ENCODE results near the gene LTC4S. TPM values are rescaled to one million over a fixed set of nuclear protein-coding genes. Genes with fewer than 3 reads are reported as not detected.

The LTC4S gene
- total and polyA plus RNA-seq, 9 of the 15 experiments (the other 6 are each of a cell fraction or from before 2014, with no cell fraction given): 0.17 to 0.77 (median 0.75) TPM; not detected in 6

GRCh38 chr5:179818746-179819295 is 25.0 kb downstream of the LTC4S start (continued):
- no peak for TF ChIP-seq ZNF551 (CRISPR knock-in tag; IDR thresholded peaks at IDR 0.05)
- TF ChIP-seq ZNF174 (CRISPR knock-in tag; IDR thresholded peaks at IDR 0.05): no peak
- peak in 1 of 2 experiments; percentile 76; a peak in 3 of 4 replicates for TF ChIP-seq HDAC1 (IDR thresholded peaks at IDR 0.05)
- TF ChIP-seq RBM25 (IDR thresholded peaks at IDR 0.05; ENCODE audit: low read depth, low read length, severe bottlenecking): no peak
- TF ChIP-seq TSHZ1 (CRISPR knock-in tag; IDR thresholded peaks at IDR 0.05): no peak
- TF ChIP-seq RB1 (IDR thresholded peaks at IDR 0.05; ENCODE audit: low read depth): peak; percentile 86
- no peak for TF ChIP-seq FOXO4 (CRISPR knock-in tag; IDR thresholded peaks at IDR 0.05)
- TF ChIP-seq ZFP30 (CRISPR knock-in tag; IDR thresholded peaks at IDR 0.05; ENCODE audit: borderline replicate concordance): no peak
- no peak for TF ChIP-seq CSDE1 (IDR thresholded peaks at IDR 0.05)
- TF ChIP-seq DLX4 (CRISPR knock-in tag; IDR thresholded peaks at IDR 0.05): no peak
- TF ChIP-seq MYC (IDR thresholded peaks at IDR 0.05; ENCODE audit: low read depth, low read length): no peak
- no peak for TF ChIP-seq MYC (CRISPR knock-in tag; IDR thresholded peaks at IDR 0.05; ENCODE audit: borderline replicate concordance, low read depth)
- no peak for TF ChIP-seq SIX5 (IDR thresholded peaks at IDR 0.05; ENCODE audit: borderline replicate concordance in 1 of 2, insufficient read depth in 1 of 2, low read depth in 1 of 2, low read length in 2 of 2)
- peak; percentile 75 for TF ChIP-seq ELF1 (tag; IDR thresholded peaks at IDR 0.05)
- no peak for TF ChIP-seq CTCF (IDR thresholded peaks at IDR 0.05 in 2 of 3, conservative IDR thresholded peaks at IDR 0.05 in 1 of 3; ENCODE audit: insufficient read depth in 2 of 3, low read depth in 1 of 3, low read length in 3 of 3)
- no peak for TF ChIP-seq ZBTB33 (CRISPR knock-in tag; IDR thresholded peaks at IDR 0.05)
- peak; percentile 55 for TF ChIP-seq GABPB1 (CRISPR knock-in tag; IDR thresholded peaks at IDR 0.05)
- no peak for TF ChIP-seq MEIS2 (IDR thresholded peaks at IDR 0.05; ENCODE audit: partially characterized antibody)
- no peak for TF ChIP-seq ZBTB1 (CRISPR knock-in tag; IDR thresholded peaks at IDR 0.05; ENCODE audit: borderline replicate concordance, low read depth)

Data from K562 (cell line).